GM23338 (cell line): Measurements from ENCODE around the gene ZNF692. TPM values are rescaled to one million over a fixed set of nuclear protein-coding genes. Genes with fewer than 3 reads are reported as not detected.
"Not testable (repeated sequence)": the region's sequence is repeated elsewhere in the genome, so short reads cannot be mapped to it uniquely, and the experiment has no call there.

Experiments
- ATAC-seq: fragments of 200-7000 bp; cut with Tn5 transposase; 3 replicates; pipeline ENCODE4 v1.9.1; 2020
- DNase-seq: peaks from one replicate; pipeline ENCODE4 v3.0.0-alpha.2; 2015; ENCODE audit warnings: low spot score
- H2AFZ ChIP-seq: fragments of 200-600 bp; sonication (generic); 2 replicates; pipeline ENCODE4 v1.8.0; 2016; ENCODE audit warnings: antibody characterized with exemption, mild to moderate bottlenecking, moderate library complexity
- H3F3A ChIP-seq: fragments of 200-600 bp; sonication (generic); replicated peaks from 2 replicates; pipeline ENCODE4 v1.8.0; 2017; ENCODE audit warnings: antibody characterized with exemption, mixed run types, low read depth
- H3K27ac ChIP-seq: fragments of 200-600 bp; sonication (generic); 2 replicates; pipeline ENCODE4 v1.6.1; 2016; ENCODE audit warnings: low read depth
- H3K27me3 ChIP-seq: fragments of 200-600 bp; sonication (generic); 2 replicates; pipeline ENCODE4 v1.8.0; 2016; ENCODE audit warnings: mild to moderate bottlenecking, mixed run types, moderate library complexity; ENCODE audit not compliant: insufficient read depth
- H3K36me3 ChIP-seq: fragments of 200-600 bp; sonication (generic); 2 replicates; pipeline ENCODE4 v1.8.0; 2016; ENCODE audit warnings: mild to moderate bottlenecking; ENCODE audit not compliant: insufficient read depth
- H3K4me1 ChIP-seq: fragments of 200-600 bp; sonication (generic); 2 replicates; pipeline ENCODE4 v1.8.0; 2016; ENCODE audit warnings: mild to moderate bottlenecking, moderate library complexity; ENCODE audit not compliant: insufficient read depth
- H3K4me2 ChIP-seq: fragments of 200-600 bp; sonication (generic); 2 replicates; pipeline ENCODE4 v1.7.1; 2017; ENCODE audit warnings: mixed run types
- H3K4me3 ChIP-seq: fragments of 200-600 bp; sonication (generic); 2 replicates; pipeline ENCODE4 v1.6.1; 2016; ENCODE audit warnings: mixed run types
- H3K79me2 ChIP-seq: fragments of 200-600 bp; sonication (generic); replicated peaks from 2 replicates; pipeline ENCODE4 v1.8.0; 2017; ENCODE audit warnings: mild to moderate bottlenecking; ENCODE audit not compliant: insufficient read depth
- H3K9me2 ChIP-seq: fragments of 200-600 bp; sonication (generic); 2 replicates; pipeline ENCODE4 v1.8.0; 2017; ENCODE audit not compliant: insufficient read depth
- H4K20me1 ChIP-seq: fragments of 200-600 bp; sonication (generic); replicated peaks from 2 replicates; pipeline ENCODE4 v1.8.0; 2017; ENCODE audit warnings: mild to moderate bottlenecking; ENCODE audit not compliant: insufficient read depth
- H3K27ac Mint-ChIP-seq: 2 replicates; pipeline ENCODE4 v1.8.0; 2020; ENCODE audit warnings: inconsistent platforms, mild to moderate bottlenecking, moderate library complexity, mixed read lengths
- H3K27me3 Mint-ChIP-seq: 3 replicates; pipeline ENCODE4 v1.8.0; 2022; ENCODE audit warnings: low read depth, mild to moderate bottlenecking, moderate library complexity, mixed read lengths, inconsistent platforms; ENCODE audit not compliant: insufficient read depth, poor library complexity
- H3K36me3 Mint-ChIP-seq: 3 replicates; pipeline ENCODE4 v1.8.0; 2021; ENCODE audit warnings: low read depth, mild to moderate bottlenecking, inconsistent platforms, moderate library complexity, mixed read lengths
- H3K4me1 Mint-ChIP-seq: 3 replicates; pipeline ENCODE4 v1.8.0; 2020; ENCODE audit warnings: mild to moderate bottlenecking, inconsistent platforms, mixed read lengths
- H3K4me3 Mint-ChIP-seq: 3 replicates; pipeline ENCODE4 v1.8.0; 2021; ENCODE audit warnings: moderate library complexity, mild to moderate bottlenecking, inconsistent platforms, mixed read lengths
- H3K9me3 Mint-ChIP-seq: 3 replicates; pipeline ENCODE4 v1.8.0; 2020; ENCODE audit warnings: moderate library complexity, mild to moderate bottlenecking, inconsistent platforms, mixed read lengths
- CTCF ChIP-seq, 2 experiments: fragments of 200-600 bp in 1 of 2; sonication (generic) in 1 of 2; conservative IDR thresholded peaks; 2 replicates each; pipeline versions ENCODE4 v1.5.1 to v1.6.1; 2016 to 2017; ENCODE audit warnings: antibody characterized with exemption in 2 of 2, low read depth in 2 of 2, mild to moderate bottlenecking in 2 of 2, moderate library complexity in 1 of 2
- polyA plus RNA-seq: library from polyadenylated mRNA; unstranded; fragments of >200 nt; fragmentation: Nextera tagmentation; extraction: Ambion mirVana; gene quantifications from 2 replicates; pipeline ENCODE4 v1.2.1, GENCODE V29; 2016
- total RNA-seq: library from RNA; depleted of rRNA; stranded (reverse); fragments of >200 nt; shearing (Covaris generic); gene quantifications from 2 replicates; pipeline ENCODE4 v1.2.3, GENCODE V29; 2014
- TF ChIP-seq, protein P1 (sequence below): IDR thresholded peaks from one replicate; pipeline ENCODE4 v1.6.1; 2018; ENCODE audit warnings: antibody characterized with exemption; ENCODE audit not compliant: unreplicated experiment
- TF ChIP-seq, protein P2 (sequence below): IDR thresholded peaks from 2 replicates; pipeline ENCODE4 v1.6.1; 2016; ENCODE audit warnings: antibody characterized with exemption

The ZNF692 gene
- total and polyA plus RNA-seq, 2 experiments from 2014 or later = 41.2 to 57.1 TPM

- Mint-ChIP-seq H3K9me3 (no peaks in the 10 kb centered on the region), H3K27ac (no peak overlapping the region), H3K4me3 (no peak overlapping the region), H3K4me1 (peaks cover 28% of the 10 kb centered on the region), H3K27me3 (peaks cover 1% of the 10 kb centered on the region), H3K36me3 (no peaks in the 10 kb centered on the region)
- peak; percentile 55 to 57 for TF ChIP-seq CTCF (conservative IDR thresholded peaks at IDR 0.05; ENCODE audit: low read depth in 2 of 2)
- TF ChIP-seq, protein P1, sequence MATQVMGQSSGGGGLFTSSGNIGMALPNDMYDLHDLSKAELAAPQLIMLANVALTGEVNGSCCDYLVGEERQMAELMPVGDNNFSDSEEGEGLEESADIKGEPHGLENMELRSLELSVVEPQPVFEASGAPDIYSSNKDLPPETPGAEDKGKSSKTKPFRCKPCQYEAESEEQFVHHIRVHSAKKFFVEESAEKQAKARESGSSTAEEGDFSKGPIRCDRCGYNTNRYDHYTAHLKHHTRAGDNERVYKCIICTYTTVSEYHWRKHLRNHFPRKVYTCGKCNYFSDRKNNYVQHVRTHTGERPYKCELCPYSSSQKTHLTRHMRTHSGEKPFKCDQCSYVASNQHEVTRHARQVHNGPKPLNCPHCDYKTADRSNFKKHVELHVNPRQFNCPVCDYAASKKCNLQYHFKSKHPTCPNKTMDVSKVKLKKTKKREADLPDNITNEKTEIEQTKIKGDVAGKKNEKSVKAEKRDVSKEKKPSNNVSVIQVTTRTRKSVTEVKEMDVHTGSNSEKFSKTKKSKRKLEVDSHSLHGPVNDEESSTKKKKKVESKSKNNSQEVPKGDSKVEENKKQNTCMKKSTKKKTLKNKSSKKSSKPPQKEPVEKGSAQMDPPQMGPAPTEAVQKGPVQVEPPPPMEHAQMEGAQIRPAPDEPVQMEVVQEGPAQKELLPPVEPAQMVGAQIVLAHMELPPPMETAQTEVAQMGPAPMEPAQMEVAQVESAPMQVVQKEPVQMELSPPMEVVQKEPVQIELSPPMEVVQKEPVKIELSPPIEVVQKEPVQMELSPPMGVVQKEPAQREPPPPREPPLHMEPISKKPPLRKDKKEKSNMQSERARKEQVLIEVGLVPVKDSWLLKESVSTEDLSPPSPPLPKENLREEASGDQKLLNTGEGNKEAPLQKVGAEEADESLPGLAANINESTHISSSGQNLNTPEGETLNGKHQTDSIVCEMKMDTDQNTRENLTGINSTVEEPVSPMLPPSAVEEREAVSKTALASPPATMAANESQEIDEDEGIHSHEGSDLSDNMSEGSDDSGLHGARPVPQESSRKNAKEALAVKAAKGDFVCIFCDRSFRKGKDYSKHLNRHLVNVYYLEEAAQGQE = no peak
- Histone ChIP-seq H3K4me3 (no peak overlapping the region), H3K4me1 (peaks cover 23% of the 10 kb centered on the region), H3K27ac (no peak overlapping the region), H3K79me2 (no peaks in the 10 kb centered on the region), H2AFZ (no peak overlapping the region), H3K9me2 (no peaks in the 10 kb centered on the region), H3K36me3 (no peaks in the 10 kb centered on the region), H3F3A (no peaks in the 10 kb centered on the region), H3K4me2 (no peak overlapping the region), H4K20me1 (no peaks in the 10 kb centered on the region), H3K27me3 (no peaks in the 10 kb centered on the region)
- peak; percentile 31; the same call in 2 of the 3 replicates for ATAC-seq
- DNase-seq = peak; percentile 50
Measured at GRCh38 chr1:248884632-248885295, 25.9 kb upstream of the ZNF692 start.

DNA sequence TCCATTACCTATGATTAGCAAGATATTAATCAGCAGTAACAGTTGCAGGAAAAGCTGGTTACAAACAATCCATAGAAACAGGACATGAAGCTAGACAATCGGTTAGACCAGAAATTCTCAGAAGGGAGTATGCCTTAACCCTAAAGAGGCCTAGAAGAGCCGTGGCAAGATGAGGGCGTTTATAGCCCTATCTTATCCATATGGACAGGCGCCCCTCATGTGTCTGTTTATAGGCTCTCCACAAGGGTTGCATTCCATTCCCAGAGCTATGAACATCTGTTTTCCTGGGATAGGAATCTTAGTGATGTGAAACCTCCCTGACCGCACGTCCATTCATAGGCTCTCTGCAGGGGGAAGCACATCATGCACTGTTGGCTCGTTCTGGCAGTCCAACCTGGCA lies 23.5 kb upstream of the ZNF692 start:
- H3K4me1 ChIP-seq = peaks cover 20% of the 10 kb centered on the region
- ATAC-seq, H3K36me3 ChIP-seq, H3K4me3 ChIP-seq, H3K4me2 ChIP-seq, H3K79me2 ChIP-seq, H3K9me3 Mint-ChIP-seq, H3K27ac Mint-ChIP-seq, H3K9me2 ChIP-seq, H3K27me3 Mint-ChIP-seq, H3K27ac ChIP-seq, H3K4me3 Mint-ChIP-seq, H3K36me3 Mint-ChIP-seq, H2AFZ ChIP-seq, H4K20me1 ChIP-seq, H3F3A ChIP-seq, DNase-seq, H3K27me3 ChIP-seq: not testable (repeated sequence)
- H3K4me1 Mint-ChIP-seq = peaks cover 24% of the 10 kb centered on the region

- H3K27ac Mint-ChIP-seq = no peak overlapping the region
- TF ChIP-seq, protein P2, sequence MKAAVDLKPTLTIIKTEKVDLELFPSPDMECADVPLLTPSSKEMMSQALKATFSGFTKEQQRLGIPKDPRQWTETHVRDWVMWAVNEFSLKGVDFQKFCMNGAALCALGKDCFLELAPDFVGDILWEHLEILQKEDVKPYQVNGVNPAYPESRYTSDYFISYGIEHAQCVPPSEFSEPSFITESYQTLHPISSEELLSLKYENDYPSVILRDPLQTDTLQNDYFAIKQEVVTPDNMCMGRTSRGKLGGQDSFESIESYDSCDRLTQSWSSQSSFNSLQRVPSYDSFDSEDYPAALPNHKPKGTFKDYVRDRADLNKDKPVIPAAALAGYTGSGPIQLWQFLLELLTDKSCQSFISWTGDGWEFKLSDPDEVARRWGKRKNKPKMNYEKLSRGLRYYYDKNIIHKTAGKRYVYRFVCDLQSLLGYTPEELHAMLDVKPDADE = no peak
Measured at GRCh38 chr1:248881261-248881660, 22.4 kb upstream of the ZNF692 start.

More at GRCh38 chr1:248881261-248881660, 22.4 kb upstream of the ZNF692 start:
- no peak overlapping the region for H3K4me2 ChIP-seq
- Mint-ChIP-seq H3K4me1 (peaks cover 15% of the 10 kb centered on the region), H3K27me3 (peaks cover 3% of the 10 kb centered on the region), H3K4me3 (no peak overlapping the region), H3K9me3 (no peaks in the 10 kb centered on the region), H3K36me3 (no peaks in the 10 kb centered on the region)
- no peaks in the 10 kb centered on the region for H3K79me2 ChIP-seq
- no peak for ATAC-seq
- no peaks in the 10 kb centered on the region for H3K9me2 ChIP-seq
- H3K27ac ChIP-seq = no peak overlapping the region
- H3K4me3 ChIP-seq = no peak overlapping the region
- no peaks in the 10 kb centered on the region for H3K27me3 ChIP-seq
- peaks cover 11% of the 10 kb centered on the region for H3K4me1 ChIP-seq
- no peak overlapping the region for H2AFZ ChIP-seq
- no peaks in the 10 kb centered on the region for H3K36me3 ChIP-seq
- H4K20me1 ChIP-seq = no peaks in the 10 kb centered on the region
- no peaks in the 10 kb centered on the region for H3F3A ChIP-seq
- DNase-seq = no peak
